HuH-7.5 (cell line): ENCODE measurements around the gene CPED1.
"Not testable (repeated sequence)": the region's sequence is repeated elsewhere in the genome, so short reads cannot be mapped to it uniquely, and the experiment has no call there.

Experiments
- DNase-seq: peaks from one replicate; pipeline ENCODE4 v3.0.0; 2011; ENCODE audit warnings: low spot score

CPED1 gene

GRCh38 chr7:121153411-121153810, 164.9 kb downstream of the CPED1 start:
- DNase-seq, result no peak

DNA sequence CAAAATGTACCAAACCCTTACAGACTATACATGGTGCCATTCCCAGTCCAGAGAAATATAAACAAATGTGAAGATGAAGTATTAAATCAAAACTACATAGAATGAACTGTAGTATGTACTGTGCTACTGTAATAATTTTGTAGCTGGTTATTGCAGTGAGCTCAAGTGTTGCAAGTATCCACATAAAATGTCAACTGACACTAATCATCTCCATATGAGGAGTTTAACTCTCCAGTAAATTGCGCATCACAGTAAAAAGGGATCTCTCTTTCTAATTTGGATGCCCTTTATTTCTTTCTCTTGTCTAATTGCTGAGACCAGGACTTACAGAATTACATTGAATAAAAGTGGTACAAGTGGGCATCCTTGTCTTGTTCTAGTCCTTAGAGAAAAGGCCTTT, 165.5 kb downstream of the CPED1 start:
- DNase-seq, result no peak

DNA sequence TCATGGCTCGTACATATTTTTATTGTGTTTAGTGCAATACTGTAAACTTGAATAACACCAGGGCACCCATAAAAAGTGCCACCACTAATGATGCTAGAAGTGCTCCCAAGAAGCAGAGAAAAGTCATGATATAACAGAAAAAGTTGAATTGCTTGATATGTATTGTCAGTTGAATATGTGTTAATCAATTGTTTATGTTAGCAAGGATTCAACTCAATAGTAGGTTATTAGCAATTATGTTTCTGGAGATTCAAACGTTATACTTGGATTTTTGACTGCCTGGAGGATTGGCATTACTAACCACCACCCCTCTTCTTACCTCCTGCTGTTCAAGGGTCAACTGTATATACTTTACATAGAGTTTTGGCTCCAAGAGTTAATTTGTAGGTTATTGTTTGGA, 168.3 kb downstream of the CPED1 start:
- DNase-seq, result no peak

GRCh38 chr7:121157341-121157751, 168.8 kb downstream of the CPED1 start:
- no peak for DNase-seq

GRCh38 chr7:121157885-121158590, 169.5 kb downstream of the CPED1 start:
- DNase-seq, result no peak

GRCh38 chr7:121158665-121159064, 170.2 kb downstream of the CPED1 start:
- no peak for DNase-seq

- DNase-seq, result no peak
Measured at GRCh38 chr7:121159553-121159952, 171.0 kb downstream of the CPED1 start.

DNA sequence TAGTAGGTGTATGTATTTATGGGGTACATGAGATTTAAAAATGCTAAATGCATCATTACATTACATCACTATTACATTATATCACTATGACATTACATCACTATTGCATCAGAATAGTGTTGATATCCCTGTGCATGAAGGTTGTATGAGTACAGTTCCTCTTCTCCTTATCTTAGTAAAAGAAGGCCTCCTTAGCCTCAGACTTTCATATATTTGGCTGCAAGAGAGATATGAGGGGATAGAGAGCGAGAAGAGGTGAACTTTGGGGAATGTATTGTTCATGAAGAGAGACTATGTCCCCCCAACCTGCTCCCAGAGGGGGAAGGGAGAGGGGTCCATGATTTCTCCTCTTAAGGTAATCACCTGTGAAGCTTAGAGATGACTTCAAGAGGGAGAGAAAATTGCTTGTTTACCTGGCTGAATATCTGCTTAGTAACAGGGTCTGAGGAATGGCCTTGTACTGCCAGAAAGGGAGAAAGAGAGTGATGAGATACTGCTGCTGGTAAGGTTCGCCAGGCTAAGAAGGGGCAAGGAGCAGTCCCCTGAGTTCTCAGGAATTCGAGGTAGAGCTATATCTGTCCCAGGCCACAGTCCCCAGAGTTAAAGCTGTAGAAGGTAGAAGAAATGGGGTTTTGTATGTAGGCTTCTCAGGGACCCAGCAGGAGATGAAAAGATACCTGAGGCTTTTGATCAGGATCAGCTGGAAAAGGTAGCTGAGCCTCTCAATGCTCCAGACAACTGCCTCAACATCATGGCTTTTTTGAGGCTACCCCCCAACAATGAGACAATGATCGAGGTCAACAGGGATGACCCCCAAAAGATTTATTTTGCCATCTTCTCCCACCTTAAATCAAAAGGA, 171.9 kb downstream of the CPED1 start:
- DNase-seq, result no peak

DNA sequence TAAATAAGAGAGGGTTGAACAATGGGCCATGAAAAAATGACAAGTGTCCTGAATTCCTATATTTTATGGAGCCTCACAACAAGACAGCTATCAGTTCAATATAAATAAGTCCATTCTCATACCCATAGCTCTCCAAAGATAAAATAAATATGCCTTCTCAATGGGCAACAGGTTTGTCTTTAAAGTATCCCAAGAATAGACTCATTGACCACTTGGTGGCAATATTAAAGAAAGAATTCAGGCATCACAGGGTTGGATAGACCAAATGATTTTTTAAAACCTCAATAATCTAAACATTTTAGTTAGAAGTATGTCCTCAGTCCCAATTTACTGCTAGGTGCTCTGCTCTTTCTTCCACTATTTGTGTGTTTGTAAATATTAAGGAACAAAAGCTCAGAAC, 175.2 kb downstream of the CPED1 start:
- DNase-seq, result no peak

- no peak for DNase-seq
Measured at GRCh38 chr7:121164247-121164646, 175.7 kb downstream of the CPED1 start.

GRCh38 chr7:121166916-121167315, 178.4 kb downstream of the CPED1 start:
- no peak for DNase-seq

GRCh38 chr7:121167971-121168370, 179.5 kb downstream of the CPED1 start:
- DNase-seq, result no peak

DNA sequence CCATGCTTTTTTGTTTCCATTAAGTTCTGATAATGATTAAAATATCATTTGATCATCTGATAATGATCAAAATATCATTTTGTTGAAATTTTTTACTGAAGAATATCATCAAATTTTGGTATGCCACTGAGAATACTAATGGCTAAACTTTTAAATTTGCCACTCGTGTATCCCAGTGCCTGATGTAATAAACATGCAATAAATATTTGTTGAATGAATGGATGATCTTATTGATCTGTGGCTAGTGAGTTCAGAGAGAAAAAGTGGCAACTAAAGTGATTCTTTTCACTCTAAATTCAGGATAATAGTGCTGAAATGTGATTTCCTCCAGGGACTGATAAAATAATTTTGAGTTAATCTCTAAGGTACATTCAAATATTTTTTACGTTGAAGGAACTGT, 181.0 kb downstream of the CPED1 start:
- DNase-seq, result no peak

GRCh38 chr7:121172484-121172883, 184.0 kb downstream of the CPED1 start:
- DNase-seq, result no peak

GRCh38 chr7:121175826-121176225, 187.3 kb downstream of the CPED1 start:
- DNase-seq, result no peak

- DNase-seq, result no peak
Measured at GRCh38 chr7:121178452-121178851, 189.9 kb downstream of the CPED1 start.

- DNase-seq, result no peak
Measured at GRCh38 chr7:121178869-121179497, 190.5 kb downstream of the CPED1 start.

- no peak for DNase-seq
Measured at GRCh38 chr7:121180436-121181063, 192.0 kb downstream of the CPED1 start.

- no peak for DNase-seq
Measured at GRCh38 chr7:121181357-121181756, 192.8 kb downstream of the CPED1 start.

DNA sequence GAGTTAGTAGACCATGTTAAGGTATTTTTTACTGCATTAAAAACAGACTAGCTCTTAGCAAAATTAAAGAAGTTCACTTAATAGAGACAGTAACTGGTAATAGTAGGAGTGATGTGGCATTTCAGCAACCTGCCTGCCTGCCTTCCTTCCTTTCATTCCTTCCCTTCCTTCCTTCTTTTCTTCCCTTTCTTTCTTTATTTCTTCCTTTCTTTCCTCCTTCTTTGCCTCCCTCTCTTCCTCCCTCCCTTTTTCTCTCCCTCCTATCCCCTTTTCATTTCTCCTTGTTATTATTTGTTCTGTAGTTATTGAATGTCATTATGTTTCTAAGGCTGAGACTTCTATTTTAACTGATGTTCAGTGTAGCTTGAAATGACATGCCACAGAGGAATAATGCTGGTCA, 193.8 kb downstream of the CPED1 start:
- no peak for DNase-seq

DNA sequence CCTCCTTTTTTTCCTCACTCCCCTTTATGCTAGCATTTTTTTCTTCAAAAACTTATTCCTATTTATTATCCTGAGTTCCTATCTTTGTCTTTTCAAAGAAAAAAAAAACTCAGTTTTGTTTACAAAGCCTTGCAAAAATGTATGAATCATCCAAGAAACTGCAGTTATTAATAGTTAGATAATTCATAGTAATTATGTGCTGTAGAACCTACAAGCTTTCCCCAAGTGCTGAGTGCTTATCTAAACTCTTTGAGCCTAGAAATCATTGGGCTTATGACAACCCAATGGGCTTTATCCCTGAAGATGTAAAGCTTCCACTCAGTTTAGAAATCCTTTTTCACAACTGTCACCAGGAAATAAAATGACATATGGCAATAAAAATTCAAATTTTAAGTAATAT, 194.4 kb downstream of the CPED1 start:
- no peak for DNase-seq

DNA sequence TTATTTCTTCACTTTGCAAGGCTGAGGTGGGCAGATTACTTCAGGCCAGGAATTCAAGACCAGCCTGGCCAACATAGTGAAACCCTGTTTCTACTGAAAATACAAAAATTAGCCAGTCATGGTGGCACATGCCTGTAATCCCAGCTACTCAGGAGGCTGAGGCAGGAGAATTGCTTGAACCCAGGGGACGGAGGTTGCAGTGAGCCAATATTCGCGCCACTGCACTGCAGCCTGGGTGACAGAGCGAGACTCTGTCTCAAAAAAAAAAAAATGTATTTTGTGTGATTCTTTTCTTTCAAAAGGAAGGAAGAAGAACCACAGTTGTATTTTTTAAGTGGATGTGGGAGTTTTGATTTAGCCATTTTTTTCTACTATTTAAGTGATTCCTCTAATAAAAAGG, 195.4 kb downstream of the CPED1 start:
- not testable (repeated sequence) for DNase-seq

DNA sequence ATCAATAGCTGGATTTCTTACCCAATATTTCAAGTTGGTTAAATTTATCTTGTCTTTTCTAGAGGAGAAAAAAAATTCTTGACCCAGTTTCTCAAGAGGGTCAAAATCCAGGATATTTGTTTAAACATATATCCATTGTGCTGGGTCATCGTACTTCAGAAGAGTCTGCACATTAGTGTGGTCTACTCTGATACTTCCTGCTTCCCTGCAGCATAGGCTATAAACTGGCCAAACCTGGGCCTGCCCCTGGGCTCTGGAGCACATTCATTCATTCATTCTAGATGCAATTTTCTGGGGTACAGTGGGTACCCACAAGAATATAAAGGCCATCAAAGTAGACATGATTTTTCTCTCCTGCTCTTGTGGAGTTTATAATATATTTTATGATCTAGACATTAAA, 198.2 kb downstream of the CPED1 start:
- DNase-seq, result no peak
